ENCODE measurements around the gene WBP1.
"Not testable (repeated sequence)": the region's sequence is repeated elsewhere in the genome, so short reads cannot be mapped to it uniquely, and the experiment has no call there.

Gene WBP1

GRCh38 chr2:74428675-74429074 lies 29.6 kb upstream of the WBP1 start:
- no peak for DNase-seq

- no peak for DNase-seq
Observed at GRCh38 chr2:74429487-74430451, 28.5 kb upstream of the WBP1 start.

- no peak for DNase-seq
Observed at GRCh38 chr2:74430502-74430901, 27.7 kb upstream of the WBP1 start.

- no peak for DNase-seq
Observed at GRCh38 chr2:74436111-74436805, 22.0 kb upstream of the WBP1 start.

GRCh38 chr2:74436848-74437695 lies 21.2 kb upstream of the WBP1 start:
- no peak for DNase-seq

GRCh38 chr2:74438248-74438647 lies 20.0 kb upstream of the WBP1 start:
- DNase-seq, result no peak

- no peak for DNase-seq
Observed at GRCh38 chr2:74439373-74439772, 18.9 kb upstream of the WBP1 start.

GRCh38 chr2:74439803-74440377 lies 18.3 kb upstream of the WBP1 start:
- no peak for DNase-seq

GRCh38 chr2:74440378-74441169 lies 17.7 kb upstream of the WBP1 start:
- DNase-seq, result peak; percentile 46

GRCh38 chr2:74441170-74441689 lies 17.0 kb upstream of the WBP1 start:
- no peak for DNase-seq

GRCh38 chr2:74441690-74442482 lies 16.4 kb upstream of the WBP1 start, which contains the start of gene RTKN:
RTKN (minus strand) TSS chr2:74441937; CDS start chr2:74441816, 121 bp downstream.
- peak; percentile 50 for DNase-seq

GRCh38 chr2:74442483-74443297 lies 15.5 kb upstream of the WBP1 start:
- DNase-seq, result not testable (repeated sequence)

- DNase-seq, result no peak
Observed at GRCh38 chr2:74444498-74445318, 13.5 kb upstream of the WBP1 start.

GRCh38 chr2:74447230-74447999 lies 10.8 kb upstream of the WBP1 start:
- no peak for DNase-seq

- DNase-seq, result no peak
Observed at GRCh38 chr2:74448771-74449170, 9.5 kb upstream of the WBP1 start.

- no peak for DNase-seq
Observed at GRCh38 chr2:74450570-74451190, 7.6 kb upstream of the WBP1 start.

Measured in CD4-positive, alpha-beta T cell treated with Interleukin-12 subunit alpha and Interleukin-12 subunit beta, for 1 hour (primary cell).